Hematopoietic multipotent progenitor cell treated with erythropoietin and hydrocortisone succinate and interleukin-3 and kit ligand, for 6 days (in vitro differentiated cells): Measurements from ENCODE around the gene FKBP14.

Experiments used
- DNase-seq: peaks from one replicate; pipeline ENCODE4 v3.0.0-alpha.2; 2015

FKBP14 gene, protein sequence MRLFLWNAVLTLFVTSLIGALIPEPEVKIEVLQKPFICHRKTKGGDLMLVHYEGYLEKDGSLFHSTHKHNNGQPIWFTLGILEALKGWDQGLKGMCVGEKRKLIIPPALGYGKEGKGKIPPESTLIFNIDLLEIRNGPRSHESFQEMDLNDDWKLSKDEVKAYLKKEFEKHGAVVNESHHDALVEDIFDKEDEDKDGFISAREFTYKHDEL

DNA sequence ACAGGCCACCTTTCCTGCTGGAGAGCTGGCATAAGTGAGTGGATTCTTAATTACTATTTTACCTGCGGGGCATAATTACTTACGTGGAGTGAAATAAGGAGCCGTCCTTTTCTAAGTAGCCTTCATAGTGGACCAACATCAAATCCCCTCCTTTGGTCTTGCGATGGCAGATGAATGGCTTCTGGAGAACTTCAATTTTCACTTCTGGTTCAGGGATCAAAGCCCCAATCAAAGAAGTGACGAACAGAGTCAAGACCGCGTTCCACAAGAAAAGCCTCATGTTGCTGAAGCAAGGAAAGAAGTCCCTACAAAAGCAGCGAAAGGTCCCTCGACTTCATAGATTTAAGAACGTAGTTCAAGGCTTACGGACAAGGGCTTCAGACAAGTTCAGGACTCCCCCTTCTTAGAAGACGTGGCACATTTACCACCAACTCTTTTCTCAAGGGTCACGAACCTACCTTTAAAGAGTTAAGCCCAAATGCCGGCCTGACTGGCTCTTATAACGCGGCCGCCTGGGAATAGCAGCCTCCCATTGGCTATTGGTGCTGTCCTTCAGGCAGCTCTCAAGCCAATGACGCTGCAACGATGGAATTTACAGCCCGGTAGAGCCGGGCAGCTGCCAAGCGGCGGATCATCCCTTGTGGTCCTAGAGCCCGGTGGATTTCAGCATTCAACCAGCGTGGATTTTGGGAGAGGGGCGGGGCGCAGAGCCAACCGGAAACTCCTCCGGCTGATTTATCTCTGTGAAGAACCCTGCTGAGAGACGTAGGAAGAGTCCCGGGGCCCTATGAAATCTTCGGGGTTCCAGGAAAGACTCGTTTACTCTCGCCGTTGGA, at the start of gene FKBP14:
FKBP14 (minus strand) TSS at position 474 of the 836 bp plus-strand sequence; CDS start at position 280, 194 bp downstream.
- peak; percentile 100 for DNase-seq

DNA sequence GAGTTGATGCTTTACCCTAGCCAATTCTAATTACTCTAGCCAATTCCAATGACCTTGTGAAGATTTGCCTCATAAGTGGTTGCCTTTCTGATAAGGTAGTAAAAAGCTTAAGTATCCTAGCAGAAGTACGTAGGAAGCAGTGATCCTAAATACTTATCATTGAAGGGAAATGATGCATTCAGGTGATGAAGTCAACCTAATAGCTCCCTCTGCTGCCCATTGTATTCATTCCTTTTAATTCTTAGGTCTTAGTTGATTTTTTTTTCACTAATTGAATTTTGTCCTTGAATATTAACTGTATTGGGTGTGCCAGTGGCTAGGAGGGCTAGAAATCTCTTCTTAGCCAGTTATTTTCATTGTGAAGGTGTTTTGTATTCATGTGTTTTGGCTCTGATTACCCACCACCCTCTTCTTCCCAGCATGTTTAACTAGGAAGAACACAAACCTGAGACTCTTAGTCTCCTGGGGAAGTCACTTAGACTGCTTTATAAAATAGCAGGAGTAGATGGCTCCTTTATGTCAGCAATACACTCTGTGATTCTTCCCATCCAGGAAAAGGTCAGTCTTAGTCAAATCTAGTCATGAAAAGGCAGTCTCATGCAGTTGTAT, 48.0 kb upstream of the FKBP14 start:
- peak; percentile 83 for DNase-seq

DNA sequence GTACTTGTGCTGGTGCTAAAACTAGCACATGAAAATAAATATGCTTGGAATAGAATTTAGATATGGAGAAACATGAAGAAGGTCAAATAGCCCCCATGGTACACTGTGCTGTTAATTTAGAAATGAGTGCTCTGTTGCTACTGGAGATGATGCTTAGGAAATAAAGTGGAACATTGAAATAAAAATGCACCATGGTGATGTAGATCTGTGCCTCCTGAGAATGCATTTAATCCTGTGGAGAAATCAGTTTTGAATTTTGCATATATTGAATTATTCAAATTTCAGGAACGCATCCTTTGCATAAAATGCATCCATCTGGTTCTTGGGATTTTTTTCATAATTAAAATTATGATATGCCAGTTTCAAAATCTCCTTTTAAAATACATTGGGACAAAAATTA, 46.2 kb upstream of the FKBP14 start:
- no peak for DNase-seq

DNA sequence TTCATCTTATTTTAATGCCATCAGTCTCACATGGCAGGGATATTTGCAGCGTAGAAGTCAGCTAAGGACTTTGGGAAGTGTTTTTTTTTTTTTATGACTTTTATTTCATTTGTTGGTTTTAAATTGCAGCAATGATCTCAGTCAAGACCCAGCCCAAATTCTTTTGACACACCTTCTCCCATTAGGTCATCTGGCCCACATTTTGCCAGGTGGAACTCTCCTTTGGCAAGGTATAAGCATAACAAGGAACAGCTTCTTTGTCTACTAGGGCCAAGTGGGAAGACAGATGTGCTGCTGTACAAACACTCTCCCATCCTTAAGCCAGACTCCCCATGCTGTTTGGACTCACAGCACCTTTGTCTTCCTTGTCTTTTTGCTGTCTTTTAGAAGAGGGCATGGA, 43.5 kb upstream of the FKBP14 start:
- DNase-seq: no peak

DNA sequence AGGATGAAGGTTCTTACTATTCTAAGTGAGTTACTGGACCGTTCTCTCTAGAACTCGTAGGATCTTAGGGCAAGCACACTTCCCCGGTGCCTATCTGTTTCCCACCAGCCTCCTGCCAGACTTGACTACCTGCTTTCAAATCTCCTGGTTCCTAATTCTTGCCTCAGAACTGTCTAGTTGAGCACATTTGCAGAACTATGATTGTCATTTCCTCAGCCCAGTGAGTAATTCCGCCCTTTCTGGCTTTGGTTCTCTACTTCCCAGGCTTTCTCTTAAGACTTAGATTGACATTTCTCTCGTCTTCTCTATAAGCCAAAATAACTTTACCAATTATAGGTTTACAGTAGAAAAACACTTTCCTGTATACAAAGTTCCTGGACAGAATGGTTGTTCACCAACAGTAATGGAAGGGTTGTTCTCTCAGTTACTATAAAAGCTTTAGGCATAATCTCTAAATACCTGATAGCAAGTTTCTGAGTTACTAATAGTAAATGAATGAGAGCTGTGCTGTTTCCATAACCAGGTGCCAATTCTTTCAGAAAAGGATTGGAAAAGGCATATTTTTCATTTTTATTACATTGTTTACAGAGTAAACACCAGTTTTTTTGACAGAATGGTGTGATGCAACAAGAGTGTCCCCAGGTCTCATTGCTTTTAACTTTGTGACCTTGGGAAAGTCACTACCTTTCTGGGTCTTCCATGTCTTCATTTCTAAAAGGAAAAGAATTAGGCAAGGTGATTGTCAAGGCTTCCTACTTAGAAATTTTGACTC, 42.8 kb upstream of the FKBP14 start:
- DNase-seq: no peak

DNA sequence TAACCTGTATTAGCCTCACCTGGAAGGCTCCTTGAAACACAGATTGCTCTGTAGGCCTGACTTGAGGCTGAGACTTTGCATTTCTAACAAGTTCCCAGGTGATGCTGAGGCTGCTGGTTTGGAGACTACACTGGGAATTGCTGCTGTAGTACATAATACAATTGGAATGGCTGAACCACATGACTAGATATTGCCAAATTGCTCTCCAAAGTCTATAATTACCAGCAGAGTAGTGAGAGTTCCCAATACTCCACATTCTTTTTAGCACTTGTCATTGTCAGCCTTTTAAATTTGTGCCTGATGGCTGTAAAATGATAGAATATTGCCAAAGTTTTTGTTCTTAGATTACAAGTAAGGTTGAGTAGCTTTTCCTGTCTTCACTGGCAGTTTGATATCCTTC, 41.6 kb upstream of the FKBP14 start:
- DNase-seq: no peak

DNA sequence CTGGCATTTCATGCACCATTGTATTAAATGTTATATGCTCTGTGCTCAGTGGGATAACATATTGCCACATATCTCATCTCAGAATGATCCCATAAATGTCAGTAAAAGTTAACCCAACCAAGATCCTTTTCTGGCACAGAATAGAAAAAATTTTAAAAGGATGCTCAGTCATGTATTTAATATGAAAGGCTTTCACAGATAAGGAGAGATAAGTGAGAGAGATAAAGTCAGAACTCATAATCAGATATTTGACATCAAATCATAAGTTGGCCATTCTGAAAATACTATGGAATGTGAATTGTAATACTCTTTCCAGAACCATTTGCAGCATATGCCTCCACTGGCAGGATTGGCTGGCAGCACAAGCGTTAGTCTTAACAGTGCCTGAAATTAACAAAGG, 40.2 kb upstream of the FKBP14 start:
- no peak for DNase-seq

DNA sequence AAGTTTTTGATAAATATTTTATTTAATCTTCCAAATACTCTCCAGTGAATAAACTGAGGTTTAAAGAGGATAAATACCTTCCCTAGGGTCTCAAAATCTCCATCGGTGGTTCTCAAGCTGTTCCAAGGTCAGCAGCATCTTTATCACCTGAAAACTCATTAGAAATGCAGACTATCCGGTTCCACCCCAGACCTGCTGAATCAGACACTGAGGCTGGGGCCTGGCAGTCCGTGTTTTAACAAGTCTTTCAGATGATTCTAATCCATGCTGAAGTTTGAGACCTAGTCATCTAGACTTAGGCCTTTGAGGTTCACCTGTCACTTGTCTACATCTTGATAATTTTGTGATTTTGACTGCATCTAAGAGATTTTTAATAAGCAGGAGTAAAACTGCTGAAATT, 39.2 kb upstream of the FKBP14 start:
- DNase-seq: no peak

DNA sequence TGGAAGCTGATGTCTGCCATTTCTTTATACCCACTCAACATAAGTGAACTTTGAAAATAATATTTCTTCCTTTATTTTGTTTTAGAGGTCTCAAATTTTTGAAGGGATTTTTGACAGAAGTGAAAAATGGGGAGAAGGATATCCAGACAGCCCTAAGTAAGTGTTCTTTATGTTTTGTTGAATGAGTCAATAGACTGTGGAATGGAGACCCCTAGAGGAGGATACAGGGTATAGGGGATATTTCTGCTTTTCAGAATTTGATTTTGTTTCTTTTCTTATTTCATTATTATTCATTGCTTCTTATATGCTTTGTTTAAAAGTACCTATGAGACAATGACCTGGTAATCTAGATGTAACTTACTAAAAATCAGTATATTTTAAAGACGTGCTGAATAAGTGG, 36.1 kb upstream of the FKBP14 start:
- peak; percentile 77 for DNase-seq

DNA sequence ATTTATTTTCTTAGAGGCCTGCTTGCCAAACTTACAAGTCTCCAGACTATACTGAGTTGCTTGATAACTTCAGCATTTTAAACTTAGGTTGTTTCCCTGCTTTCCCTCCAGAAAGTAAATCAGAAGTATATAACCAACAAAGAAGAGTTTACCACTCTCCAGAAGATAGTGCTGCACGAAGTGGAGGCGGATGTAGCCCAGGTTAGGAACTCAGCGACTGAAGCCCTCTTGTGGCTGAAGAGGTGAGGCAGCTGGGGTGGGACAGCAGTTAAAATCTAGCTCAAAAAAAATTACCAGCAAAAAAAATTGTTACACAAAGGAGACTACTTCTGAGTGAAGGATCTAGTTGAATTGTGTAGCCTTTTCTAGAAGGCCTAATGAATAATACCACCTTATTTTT, 35.3 kb upstream of the FKBP14 start:
- DNase-seq: peak; percentile 72

DNA sequence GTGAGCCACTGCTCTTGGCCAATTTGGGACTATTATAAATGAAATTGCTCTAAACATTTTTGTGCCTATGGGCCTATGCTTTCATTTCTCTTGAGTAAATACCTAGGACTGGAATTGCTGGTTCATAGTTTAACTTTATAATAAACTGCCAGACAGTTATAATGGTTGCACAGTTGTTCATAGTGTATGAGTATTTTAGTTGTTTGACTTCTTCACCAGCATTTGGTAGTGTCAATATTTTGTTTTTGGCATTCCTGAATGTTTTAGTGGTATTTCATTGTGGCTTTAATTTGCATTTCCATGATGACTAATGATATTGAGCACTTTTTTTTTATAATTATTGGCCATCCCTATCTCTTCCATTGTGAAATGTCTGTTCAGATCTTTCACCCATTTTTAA, 31.2 kb upstream of the FKBP14 start:
- no peak for DNase-seq

DNA sequence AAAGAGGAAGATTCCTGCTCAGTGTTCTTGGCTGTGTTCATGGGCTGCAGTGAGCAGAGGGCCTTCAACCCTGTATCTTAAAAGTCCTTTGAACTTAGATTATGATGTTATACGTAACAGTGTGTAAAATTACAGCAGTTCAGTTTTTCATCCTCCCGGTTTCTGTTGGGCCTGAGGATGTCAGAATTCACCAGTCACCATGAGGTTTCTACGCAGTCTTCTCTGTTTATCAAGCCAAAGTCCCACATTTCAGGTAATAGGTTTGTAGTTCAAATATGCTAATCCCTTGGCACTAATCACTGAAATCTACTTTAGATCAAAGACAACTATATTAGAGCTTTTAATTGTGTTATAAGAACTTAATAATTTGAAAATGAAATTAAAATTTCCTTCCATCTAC, 26.6 kb upstream of the FKBP14 start:
- no peak for DNase-seq

DNA sequence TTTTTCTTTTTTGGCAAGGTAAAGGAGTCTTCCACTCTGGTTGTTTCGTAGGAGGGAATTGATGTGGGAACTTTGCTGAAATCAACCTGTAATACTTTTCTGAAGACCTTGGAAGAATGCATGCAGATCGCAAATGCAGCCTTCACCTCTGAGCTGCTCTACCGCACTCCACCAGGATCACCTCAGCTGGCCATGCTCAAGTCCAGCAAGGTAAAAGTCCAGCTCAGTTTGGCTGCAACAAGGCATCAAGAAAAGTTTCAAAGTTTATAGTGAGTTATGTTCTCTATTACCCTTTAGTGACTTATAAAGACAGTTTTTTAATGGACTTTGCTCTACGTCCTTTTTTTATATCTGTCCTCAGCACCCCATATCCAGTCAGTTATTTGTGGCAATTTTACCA, 22.7 kb upstream of the FKBP14 start:
- DNase-seq: no peak

DNA sequence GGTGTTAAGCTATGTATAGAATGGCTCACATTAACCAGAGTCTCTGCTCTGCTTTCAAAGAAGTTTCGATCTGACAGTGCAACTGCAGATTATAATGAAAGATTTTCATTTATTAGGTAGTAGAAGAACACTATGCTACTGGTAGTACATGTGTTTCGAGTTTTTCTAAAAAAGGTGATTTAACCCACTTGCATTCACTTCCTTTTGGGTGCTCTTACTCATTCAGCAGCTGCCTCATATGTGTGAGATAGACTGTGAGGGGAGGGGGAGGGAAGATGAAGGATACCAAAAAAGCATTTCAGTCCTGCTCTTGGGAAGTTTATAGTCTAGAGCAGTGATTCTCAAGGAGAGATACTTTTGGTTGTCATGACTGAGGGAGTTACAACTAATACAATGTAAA, 22.1 kb upstream of the FKBP14 start:
- no peak for DNase-seq

DNA sequence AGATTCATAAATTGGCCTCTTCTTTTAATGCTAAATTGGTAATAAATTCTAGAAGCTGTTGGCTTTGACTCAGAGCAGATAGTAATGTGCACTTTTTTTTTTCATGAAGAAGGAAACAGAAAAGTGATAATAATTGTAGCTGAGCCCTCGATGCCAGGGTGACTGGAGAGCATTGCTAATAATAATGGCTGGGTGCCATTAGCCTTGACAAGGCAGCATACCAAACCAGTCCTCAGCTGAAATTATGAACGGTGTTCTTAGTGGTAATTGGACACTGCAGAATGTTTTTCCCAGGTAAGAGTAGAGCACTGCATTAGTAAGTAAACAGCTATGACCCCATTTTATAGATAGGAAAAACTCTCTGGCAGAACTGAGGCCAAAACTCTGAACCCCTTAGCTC, 20.6 kb upstream of the FKBP14 start:
- no peak for DNase-seq

DNA sequence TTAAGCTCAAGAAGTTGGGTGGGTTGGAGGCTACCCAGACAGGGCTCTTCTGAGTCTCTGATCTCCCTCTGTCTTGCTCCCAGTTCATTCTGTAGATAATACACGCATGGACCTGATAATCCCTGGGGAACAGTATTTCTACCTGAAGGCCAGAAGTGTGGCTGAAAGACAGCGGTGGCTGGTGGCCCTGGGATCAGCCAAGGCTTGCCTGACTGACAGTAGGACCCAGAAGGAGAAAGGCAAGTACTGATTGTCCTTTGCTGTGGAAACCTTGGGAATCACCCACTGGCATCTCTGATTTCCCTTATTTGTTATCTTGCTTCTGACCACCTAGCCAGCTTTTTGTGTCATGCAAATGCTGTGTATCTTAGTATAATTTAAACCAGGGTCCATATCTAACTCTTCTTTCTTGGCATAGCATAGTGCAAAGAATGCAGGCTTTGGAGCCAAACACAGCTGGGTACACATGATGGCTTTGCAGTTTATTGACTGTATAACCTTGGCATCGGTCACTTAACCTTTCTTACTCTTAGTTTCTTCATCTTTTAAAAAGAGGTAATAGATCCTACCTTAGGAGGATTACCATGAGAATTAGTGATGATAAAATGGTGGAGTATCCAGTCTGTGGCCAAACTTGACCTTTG, 19.7 kb upstream of the FKBP14 start:
- DNase-seq: no peak

DNA sequence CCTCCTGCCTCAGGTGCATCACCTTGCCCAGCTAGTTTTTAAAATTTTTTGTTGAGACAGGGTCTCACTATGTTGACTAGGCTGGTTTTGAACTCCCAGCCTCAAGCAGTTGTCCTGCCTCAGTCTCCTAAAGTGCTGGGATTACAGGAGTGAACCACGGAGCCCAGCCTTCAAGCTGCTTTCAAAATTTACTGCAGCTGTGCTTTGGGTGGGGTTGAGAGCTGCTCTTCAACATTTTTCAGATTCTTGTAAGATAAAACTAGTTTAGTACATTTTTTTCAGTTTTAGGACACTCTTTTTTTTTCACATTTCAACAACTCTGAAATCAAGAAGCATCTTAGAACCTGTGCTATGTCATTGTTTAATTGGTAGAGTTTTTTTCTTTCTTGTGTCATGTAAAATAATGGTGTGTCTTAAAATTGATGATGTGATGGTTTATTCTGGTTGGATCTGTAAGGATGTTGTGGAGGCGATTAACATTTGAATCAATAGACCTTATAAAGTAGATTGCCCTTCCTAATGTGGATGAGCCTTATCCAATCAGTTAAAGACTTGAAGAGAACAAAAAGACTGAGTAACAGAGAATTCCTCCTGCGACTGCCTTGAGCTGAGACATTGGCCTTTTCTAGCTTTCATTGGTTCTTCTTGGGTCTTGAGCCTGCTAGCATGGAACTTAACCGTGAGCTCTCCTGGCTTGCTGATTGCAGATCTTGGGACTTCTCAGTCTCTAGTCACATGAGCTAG, 15.2 kb upstream of the FKBP14 start:
- no peak for DNase-seq

DNA sequence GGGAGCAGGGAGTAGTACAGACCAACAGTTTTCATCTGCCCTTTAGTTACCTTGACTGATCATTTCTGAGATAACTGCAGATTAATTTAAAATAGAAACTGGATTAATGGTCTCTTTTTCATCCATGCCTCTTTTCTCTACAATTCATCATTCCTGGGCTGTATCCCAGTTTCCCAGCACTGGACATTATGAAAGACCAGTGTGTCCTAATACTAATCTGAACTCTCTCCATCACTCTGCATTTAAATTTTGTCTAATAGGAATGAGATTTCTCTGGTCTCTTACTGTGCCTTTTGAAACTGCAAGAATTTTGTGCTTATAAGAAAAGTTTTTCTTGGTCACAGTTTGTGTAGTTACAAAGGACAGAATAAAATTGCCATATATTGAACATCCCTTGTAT, 14.4 kb upstream of the FKBP14 start:
- no peak for DNase-seq

DNA sequence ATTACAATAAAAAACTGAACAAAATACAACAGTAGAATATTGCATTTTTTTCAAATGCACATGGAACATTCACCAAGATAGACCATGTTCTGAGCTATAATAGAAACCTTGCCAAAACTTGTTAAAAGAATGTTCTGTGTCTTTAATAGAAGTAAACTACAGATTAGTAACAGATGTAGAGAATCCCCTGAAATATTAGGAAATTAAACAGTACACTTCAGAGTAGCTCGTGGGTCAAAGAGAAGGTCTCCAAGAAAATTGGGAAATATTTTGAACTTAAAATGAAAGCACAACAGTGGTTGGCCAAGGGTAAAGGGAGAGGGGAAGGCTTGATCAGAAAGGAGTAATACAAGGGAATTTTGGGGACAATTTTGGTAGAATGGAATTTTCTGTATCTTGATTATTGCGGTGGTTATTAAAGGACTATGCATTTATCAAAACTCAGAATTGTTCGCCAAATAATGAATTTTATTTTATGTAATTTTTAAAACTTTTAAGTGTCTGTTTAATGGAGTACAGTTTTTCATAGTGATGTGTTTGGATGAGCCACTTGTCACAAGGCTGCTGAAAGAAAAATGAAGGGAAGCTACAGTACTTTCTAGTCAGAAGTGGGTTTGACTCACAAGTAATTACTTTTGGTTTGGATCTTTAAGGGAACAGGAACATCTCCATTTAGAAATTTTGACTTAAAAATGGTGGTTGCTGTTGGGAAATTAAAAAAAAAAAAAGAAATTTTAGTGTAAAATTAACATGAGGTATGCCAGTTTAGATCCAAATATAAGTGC, 11.9 kb upstream of the FKBP14 start:
- no peak for DNase-seq

DNA sequence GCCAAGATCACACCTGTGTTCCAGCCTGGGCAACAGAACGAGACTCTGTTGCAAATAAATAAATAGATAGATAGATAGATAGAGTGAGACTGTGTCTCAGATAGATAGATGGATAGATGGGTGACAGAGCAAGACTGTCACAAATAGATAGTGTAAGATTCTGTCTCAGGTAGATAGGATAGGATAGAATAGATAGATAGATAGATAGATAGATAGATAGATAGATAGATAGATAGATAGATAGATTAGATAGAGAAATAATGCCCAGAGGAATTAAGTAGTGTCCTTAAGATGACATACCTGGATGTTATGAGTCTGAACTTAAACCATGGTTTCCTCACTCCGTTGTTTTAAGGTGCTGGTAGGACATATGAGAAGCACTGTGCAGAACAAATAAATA, 9.7 kb upstream of the FKBP14 start:
- DNase-seq: no peak

DNA sequence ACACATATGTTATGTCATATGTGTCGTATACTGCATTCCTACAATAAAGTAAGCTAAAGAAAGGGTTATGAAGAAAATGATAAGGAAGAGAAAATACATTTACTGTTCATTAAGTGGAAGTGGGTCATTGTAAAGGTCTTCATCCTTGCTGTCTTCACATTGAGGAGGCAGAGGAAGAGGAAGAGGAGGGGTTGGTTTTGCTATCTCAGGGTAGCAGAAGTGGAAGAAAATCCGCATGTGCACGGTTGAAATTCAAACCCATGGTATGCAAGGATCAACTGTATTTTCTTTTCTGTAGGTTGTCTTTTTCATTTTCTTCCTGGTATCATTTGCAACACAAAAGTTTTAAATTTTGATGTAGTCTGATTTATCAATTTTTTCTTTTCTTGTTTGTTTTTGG, 8.0 kb upstream of the FKBP14 start:
- DNase-seq: peak; percentile 72
